PC-3 (cell line): ENCODE measurements around the gene SCML1.

Experiments
- CTCF ChIP-seq: fragments of 300-600 bp; sonication (generic); conservative IDR thresholded peaks from 2 replicates; pipeline ENCODE4 v1.5.1; 2017; ENCODE audit warnings: antibody characterized with exemption, low read depth, mild to moderate bottlenecking, low read length
- EZH2 ChIP-seq: fragments of 300-600 bp; sonication (generic); IDR thresholded peaks from one replicate; pipeline ENCODE4 v1.6.1; 2017; ENCODE audit warnings: antibody characterized with exemption, mild to moderate bottlenecking, low read length; ENCODE audit not compliant: unreplicated experiment
- EZH2phosphoT487 ChIP-seq: fragments of 300-600 bp; sonication (generic); IDR thresholded peaks from 2 replicates; pipeline ENCODE4 v1.6.1; 2018; ENCODE audit warnings: mild to moderate bottlenecking, antibody characterized with exemption, low read length, borderline replicate concordance

DNA sequence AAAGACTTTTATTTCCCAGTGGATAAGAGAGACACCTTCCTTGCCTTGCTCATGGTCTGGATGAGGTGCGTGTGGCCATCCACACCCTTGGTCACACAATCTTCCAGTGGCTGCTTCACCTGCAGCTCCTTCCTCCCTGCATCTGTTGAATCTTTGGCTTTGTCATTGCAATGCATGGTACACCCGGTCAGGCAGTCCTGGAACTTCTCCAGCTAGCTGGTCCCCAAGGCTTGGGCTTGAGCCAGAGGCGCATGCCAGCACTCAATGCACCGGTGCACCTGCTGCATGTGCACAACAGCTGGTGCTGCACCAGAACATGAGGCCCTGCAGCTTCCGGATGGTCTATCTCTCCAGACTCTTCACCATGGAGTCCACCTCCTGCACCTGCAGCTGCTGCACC is 31.7 kb downstream of the SCML1 start:
- TF ChIP-seq CTCF, result no peak
- no peak for TF ChIP-seq EZH2phosphoT487
- no peak for TF ChIP-seq EZH2
